ENCODE results near the gene BASP1.
"Not testable (repeated sequence)": the region's sequence is repeated elsewhere in the genome, so short reads cannot be mapped to it uniquely, and the experiment has no call there.

BASP1 gene

DNA sequence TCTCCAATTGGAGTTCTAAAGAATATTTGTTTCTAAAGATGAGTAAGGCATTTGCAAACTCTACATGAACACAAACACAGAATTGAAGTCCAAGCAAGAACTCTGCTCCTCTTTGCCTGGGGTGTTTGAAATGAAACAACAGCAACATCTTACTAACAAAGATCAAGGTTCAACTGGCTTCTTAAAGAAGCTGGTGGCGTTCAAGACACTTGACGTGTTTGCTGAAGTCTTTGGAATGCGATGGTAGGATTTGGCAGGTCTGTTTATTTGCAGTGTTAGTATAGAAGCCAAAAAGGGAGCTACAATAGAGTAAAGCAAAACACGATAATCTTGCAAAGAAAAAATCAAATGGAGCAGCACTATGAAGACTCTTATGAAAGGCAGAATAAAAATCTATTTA lies 94.9 kb downstream of the BASP1 start:
- H3K9me3 ChIP-seq (ENCODE audit: insufficient read depth, low read length): no peaks in the 10 kb centered on the region; the same call in 1 of the 2 replicates
- no peaks in the 10 kb centered on the region for H3K27me3 ChIP-seq (ENCODE audit: insufficient read depth, insufficient read length)
- no peak overlapping the region for H3K9ac ChIP-seq (ENCODE audit: insufficient read length, low read depth)
- no peaks in the 10 kb centered on the region for H3K36me3 ChIP-seq (ENCODE audit: insufficient read depth, insufficient read length, low read length)
- no peak for DNase-seq (ENCODE audit: low read depth, low spot score)
- H3K4me3 ChIP-seq (ENCODE audit: insufficient read length, low read depth): no peak overlapping the region
- TF ChIP-seq YY1 (IDR thresholded peaks at IDR 0.05; ENCODE audit: insufficient read depth, insufficient read length) (no peak), SUZ12 (IDR thresholded peaks at IDR 0.05; ENCODE audit: extremely low read depth, insufficient read depth, insufficient read length) (no peak), ZNF274 (IDR thresholded peaks at IDR 0.05; ENCODE audit: low read depth, low read length) (no peak)
- no peaks in the 10 kb centered on the region for H3K4me1 ChIP-seq (ENCODE audit: insufficient read depth, insufficient read length)

DNA sequence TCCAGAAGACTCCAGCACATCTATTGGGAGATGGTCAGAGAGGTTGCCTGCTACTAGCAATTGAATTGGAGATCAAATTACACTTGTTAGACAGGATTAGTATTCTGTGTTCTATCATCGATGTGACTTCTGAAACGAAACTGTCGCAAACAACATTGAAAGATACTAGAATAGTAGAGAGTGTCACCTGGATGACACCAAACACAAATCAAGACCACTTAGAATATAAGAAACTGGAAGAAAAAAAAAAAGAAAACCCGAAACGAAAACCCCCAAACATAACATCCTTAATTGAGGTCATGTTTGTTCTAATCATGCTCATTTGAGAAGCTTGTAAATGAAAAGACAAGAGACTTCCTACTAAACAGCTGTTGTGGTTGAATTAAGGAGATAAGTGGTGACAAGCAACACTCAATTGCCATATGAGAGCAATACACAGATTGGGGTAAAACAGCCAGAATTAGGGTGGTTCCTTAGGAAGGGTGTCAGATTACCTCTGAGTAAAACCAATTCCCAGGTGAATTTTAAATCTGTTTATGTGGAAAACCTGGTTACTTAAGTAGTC lies 97.6 kb downstream of the BASP1 start:
- no peaks in the 10 kb centered on the region for H3K4me1 ChIP-seq (ENCODE audit: insufficient read depth, insufficient read length)
- no peak for DNase-seq (ENCODE audit: low read depth, low spot score)
- no peaks in the 10 kb centered on the region for H3K27me3 ChIP-seq (ENCODE audit: insufficient read depth, insufficient read length)
- no peak for TF ChIP-seq YY1 (IDR thresholded peaks at IDR 0.05; ENCODE audit: insufficient read depth, insufficient read length)
- no peak for TF ChIP-seq ZNF274 (IDR thresholded peaks at IDR 0.05; ENCODE audit: low read depth, low read length)
- no peak for TF ChIP-seq SUZ12 (IDR thresholded peaks at IDR 0.05; ENCODE audit: extremely low read depth, insufficient read depth, insufficient read length)
- H3K36me3 ChIP-seq (ENCODE audit: insufficient read depth, insufficient read length, low read length): no peaks in the 10 kb centered on the region
- H3K4me3 ChIP-seq (ENCODE audit: insufficient read length, low read depth): no peak overlapping the region
- H3K9me3 ChIP-seq (ENCODE audit: insufficient read depth, low read length): no peaks in the 10 kb centered on the region; the same call in 1 of the 2 replicates
- H3K9ac ChIP-seq (ENCODE audit: insufficient read length, low read depth): no peak overlapping the region

DNA sequence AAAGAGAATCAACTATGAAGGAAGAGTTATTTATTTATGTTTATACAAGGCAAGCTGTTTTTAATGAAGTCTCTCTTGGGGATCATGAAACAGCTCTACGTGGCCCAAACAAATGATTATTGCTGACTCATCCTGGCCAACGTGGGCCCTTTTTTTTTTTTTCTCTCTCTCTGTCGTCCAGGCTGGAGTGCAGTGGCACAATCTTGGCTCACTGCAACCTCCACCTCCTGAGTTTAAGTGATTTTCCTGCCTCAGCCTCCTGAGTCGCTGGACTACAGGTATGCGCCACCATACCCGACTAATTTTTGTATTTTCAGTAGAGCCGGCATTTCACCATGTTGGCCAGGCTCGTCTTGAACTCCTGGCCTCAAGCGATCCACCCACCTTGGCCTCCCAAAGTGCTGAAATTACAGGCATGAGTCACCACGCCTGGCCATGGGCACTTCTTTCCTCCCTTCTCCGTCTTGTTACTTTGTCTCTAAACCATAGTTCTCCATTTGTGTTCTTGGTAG lies 98.3 kb downstream of the BASP1 start:
- Histone ChIP-seq H3K9me3 (ENCODE audit: insufficient read depth, low read length) (no peaks in the 10 kb centered on the region; the same call in 1 of the 2 replicates), H3K36me3 (ENCODE audit: insufficient read depth, insufficient read length, low read length) (no peaks in the 10 kb centered on the region), H3K27me3 (ENCODE audit: insufficient read depth, insufficient read length) (no peaks in the 10 kb centered on the region), H3K4me1 (ENCODE audit: insufficient read depth, insufficient read length) (no peaks in the 10 kb centered on the region), H3K9ac (ENCODE audit: insufficient read length, low read depth) (no peak overlapping the region), H3K4me3 (ENCODE audit: insufficient read length, low read depth) (no peak overlapping the region)
- TF ChIP-seq YY1 (IDR thresholded peaks at IDR 0.05; ENCODE audit: insufficient read depth, insufficient read length): no peak
- TF ChIP-seq ZNF274 (IDR thresholded peaks at IDR 0.05; ENCODE audit: low read depth, low read length): no peak
- no peak for TF ChIP-seq SUZ12 (IDR thresholded peaks at IDR 0.05; ENCODE audit: extremely low read depth, insufficient read depth, insufficient read length)
- no peak for DNase-seq (ENCODE audit: low read depth, low spot score)

DNA sequence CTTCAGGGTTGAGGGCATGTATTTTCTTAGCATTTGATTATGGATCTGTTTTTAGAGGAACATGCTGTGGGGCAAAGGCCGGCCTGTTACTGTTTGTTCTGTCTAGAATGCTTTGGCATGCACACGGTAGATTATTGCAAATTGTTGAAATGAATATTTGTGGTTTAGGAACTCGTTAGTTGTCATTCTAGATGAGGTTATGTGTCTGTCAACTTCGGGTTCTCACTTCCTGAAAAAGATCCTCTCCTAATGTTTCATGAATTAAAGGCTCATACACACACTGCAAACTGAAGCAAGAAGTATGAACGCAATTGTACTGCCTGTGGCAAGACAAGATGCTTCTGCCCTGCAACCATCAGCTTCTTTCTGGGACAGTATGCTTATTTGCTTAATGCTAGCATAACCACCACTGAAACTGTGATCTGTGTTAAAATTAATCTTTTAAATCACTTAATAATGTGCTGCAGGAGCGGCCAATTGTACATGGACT lies 99.6 kb downstream of the BASP1 start:
- Histone ChIP-seq H3K27me3 (ENCODE audit: insufficient read depth, insufficient read length) (no peaks in the 10 kb centered on the region), H3K9me3 (ENCODE audit: insufficient read depth, low read length) (no peaks in the 10 kb centered on the region; the same call in 1 of the 2 replicates), H3K9ac (ENCODE audit: insufficient read length, low read depth) (no peak overlapping the region), H3K4me1 (ENCODE audit: insufficient read depth, insufficient read length) (no peaks in the 10 kb centered on the region), H3K4me3 (ENCODE audit: insufficient read length, low read depth) (no peak overlapping the region), H3K36me3 (ENCODE audit: insufficient read depth, insufficient read length, low read length) (no peaks in the 10 kb centered on the region)
- DNase-seq (ENCODE audit: low read depth, low spot score): no peak
- TF ChIP-seq YY1 (IDR thresholded peaks at IDR 0.05; ENCODE audit: insufficient read depth, insufficient read length) (no peak), SUZ12 (IDR thresholded peaks at IDR 0.05; ENCODE audit: extremely low read depth, insufficient read depth, insufficient read length) (no peak), ZNF274 (IDR thresholded peaks at IDR 0.05; ENCODE audit: low read depth, low read length) (no peak)

DNA sequence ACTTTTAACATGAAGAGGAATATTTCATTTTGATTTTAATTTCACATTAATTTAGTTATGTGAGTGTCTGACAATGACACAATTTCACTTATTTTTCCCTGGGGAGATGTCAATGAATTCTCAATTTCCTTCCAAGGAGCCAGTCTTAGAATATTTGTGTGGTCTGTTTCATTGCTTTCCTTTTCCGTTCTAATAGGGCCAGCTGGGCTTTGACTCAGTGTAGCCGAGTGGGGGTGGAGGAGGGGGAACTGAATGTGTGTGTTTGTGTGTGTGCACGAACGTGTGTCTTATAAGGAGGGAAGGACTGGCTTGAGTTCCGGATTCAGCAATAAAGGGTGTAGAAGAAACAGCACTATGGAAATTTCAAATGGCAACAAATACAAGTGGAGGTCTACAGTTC lies 100.0 kb downstream of the BASP1 start:
- no peak overlapping the region for H3K4me3 ChIP-seq (ENCODE audit: insufficient read length, low read depth)
- no peak for DNase-seq (ENCODE audit: low read depth, low spot score)
- TF ChIP-seq ZNF274 (IDR thresholded peaks at IDR 0.05; ENCODE audit: low read depth, low read length) (no peak), SUZ12 (IDR thresholded peaks at IDR 0.05; ENCODE audit: extremely low read depth, insufficient read depth, insufficient read length) (no peak), YY1 (IDR thresholded peaks at IDR 0.05; ENCODE audit: insufficient read depth, insufficient read length) (no peak)
- H3K4me1 ChIP-seq (ENCODE audit: insufficient read depth, insufficient read length): no peaks in the 10 kb centered on the region
- no peaks in the 10 kb centered on the region for H3K27me3 ChIP-seq (ENCODE audit: insufficient read depth, insufficient read length)
- no peak overlapping the region for H3K9ac ChIP-seq (ENCODE audit: insufficient read length, low read depth)
- no peaks in the 10 kb centered on the region; the same call in 1 of the 2 replicates for H3K9me3 ChIP-seq (ENCODE audit: insufficient read depth, low read length)
- no peaks in the 10 kb centered on the region for H3K36me3 ChIP-seq (ENCODE audit: insufficient read depth, insufficient read length, low read length)

DNA sequence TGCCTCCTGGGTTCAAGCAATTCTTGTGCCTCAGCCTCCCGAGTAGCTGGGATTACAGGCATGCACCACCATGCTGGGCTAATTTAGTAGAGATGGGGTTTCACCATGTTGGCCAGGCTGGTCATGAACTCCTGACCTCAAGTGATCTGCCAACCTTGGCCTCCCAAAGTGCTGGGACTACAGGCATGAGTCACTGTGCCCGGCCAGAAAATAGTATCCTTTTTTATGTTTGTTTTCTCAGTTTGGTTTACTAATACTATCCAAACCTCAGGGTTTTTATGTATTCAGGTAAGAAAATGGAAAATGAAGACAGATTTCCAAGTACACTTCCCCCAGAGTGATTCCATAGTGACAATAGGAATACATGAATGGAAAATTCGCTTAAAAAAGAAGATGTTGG lies 101.7 kb downstream of the BASP1 start:
- H3K9ac ChIP-seq (ENCODE audit: insufficient read length, low read depth); H3K4me3 ChIP-seq (ENCODE audit: insufficient read length, low read depth); H3K27me3 ChIP-seq (ENCODE audit: insufficient read depth, insufficient read length); H3K4me1 ChIP-seq (ENCODE audit: insufficient read depth, insufficient read length); DNase-seq (ENCODE audit: low read depth, low spot score); H3K36me3 ChIP-seq (ENCODE audit: insufficient read depth, insufficient read length, low read length); H3K9me3 ChIP-seq (ENCODE audit: insufficient read depth, low read length): not testable (repeated sequence)

DNA sequence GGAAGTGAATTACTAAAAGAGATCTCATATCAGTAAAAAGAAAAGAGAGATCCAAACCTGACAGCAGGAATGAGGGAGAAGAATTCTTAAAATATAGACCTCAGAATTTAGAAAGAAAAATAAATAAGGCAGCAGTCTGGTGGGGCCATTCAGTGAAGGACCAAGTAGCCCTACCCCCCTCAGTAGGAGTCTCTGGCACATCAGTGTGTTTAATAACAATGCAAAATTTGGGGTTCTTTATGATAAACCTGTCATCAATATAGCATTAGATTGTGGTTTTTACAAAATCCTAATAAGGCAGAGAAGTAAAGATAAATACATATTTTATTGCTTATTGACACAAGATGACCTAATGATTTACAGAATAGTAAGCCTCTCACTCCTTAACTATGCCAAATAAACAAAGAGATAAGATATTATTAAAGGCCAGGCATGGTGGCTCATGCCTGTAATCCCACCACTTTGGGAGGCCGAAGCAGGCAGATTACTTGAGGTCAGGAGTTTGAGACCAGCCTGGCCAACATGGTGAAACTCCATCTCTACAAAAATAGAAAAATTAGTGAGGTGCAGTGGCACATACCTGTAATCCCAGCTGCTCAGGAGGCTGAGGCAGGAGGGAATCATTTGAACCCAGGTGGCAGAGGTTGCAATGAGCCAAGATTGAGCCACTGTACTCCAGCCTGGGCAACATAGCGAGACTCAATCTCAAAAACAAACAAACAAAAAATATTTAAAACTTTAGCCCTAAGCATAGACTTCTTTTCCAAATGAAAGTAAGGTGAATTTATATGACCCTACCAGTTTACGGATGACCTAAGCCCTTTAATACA lies 108.6 kb downstream of the BASP1 start:
- no peaks in the 10 kb centered on the region for H3K4me1 ChIP-seq (ENCODE audit: insufficient read depth, insufficient read length)
- TF ChIP-seq YY1 (IDR thresholded peaks at IDR 0.05; ENCODE audit: insufficient read depth, insufficient read length): no peak
- no peak for TF ChIP-seq SUZ12 (IDR thresholded peaks at IDR 0.05; ENCODE audit: extremely low read depth, insufficient read depth, insufficient read length)
- no peak for TF ChIP-seq ZNF274 (IDR thresholded peaks at IDR 0.05; ENCODE audit: low read depth, low read length)
- H3K36me3 ChIP-seq (ENCODE audit: insufficient read depth, insufficient read length, low read length): no peaks in the 10 kb centered on the region

More for the DNA sequence above, 108.6 kb downstream of the BASP1 start:
- H3K27me3 ChIP-seq (ENCODE audit: insufficient read depth, insufficient read length): no peaks in the 10 kb centered on the region
- H3K4me3 ChIP-seq (ENCODE audit: insufficient read length, low read depth): no peak overlapping the region
- H3K9me3 ChIP-seq (ENCODE audit: insufficient read depth, low read length): no peaks in the 10 kb centered on the region
- no peak for DNase-seq (ENCODE audit: low read depth, low spot score)
- H3K9ac ChIP-seq (ENCODE audit: insufficient read length, low read depth): no peak overlapping the region
